GM12873 (cell line): ENCODE results near the gene HNRNPAB.

Experiments
- TF ChIP-seq, protein P1 (sequence below): IDR thresholded peaks from 2 replicates; pipeline ENCODE4 v1.5.1; 2012; ENCODE audit warnings: low read depth, mild to moderate bottlenecking, moderate library complexity, low read length, control low read depth; ENCODE audit not compliant: insufficient read depth; ENCODE audit errors: missing control alignments

HNRNPAB gene

DNA sequence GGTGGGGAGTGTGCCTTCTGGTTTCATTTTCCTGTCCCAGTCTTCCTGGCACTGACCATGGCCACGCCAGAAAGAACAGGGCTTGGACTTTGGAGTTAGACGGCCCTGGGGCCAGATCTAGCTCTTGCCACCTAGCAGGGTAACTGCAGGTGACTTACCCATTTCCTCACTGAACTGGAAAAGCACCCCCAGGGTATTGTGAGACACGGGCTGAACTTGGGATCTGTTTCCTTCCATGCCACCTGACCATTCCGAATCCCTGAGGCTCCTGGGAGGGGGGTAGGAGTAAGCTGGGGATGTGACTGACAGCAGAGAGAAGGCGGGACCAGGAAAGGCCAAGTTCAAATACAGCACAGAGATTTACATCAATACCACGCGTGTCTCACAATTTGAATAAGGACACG, 9.4 kb downstream of the HNRNPAB start:
- TF ChIP-seq, protein P1, sequence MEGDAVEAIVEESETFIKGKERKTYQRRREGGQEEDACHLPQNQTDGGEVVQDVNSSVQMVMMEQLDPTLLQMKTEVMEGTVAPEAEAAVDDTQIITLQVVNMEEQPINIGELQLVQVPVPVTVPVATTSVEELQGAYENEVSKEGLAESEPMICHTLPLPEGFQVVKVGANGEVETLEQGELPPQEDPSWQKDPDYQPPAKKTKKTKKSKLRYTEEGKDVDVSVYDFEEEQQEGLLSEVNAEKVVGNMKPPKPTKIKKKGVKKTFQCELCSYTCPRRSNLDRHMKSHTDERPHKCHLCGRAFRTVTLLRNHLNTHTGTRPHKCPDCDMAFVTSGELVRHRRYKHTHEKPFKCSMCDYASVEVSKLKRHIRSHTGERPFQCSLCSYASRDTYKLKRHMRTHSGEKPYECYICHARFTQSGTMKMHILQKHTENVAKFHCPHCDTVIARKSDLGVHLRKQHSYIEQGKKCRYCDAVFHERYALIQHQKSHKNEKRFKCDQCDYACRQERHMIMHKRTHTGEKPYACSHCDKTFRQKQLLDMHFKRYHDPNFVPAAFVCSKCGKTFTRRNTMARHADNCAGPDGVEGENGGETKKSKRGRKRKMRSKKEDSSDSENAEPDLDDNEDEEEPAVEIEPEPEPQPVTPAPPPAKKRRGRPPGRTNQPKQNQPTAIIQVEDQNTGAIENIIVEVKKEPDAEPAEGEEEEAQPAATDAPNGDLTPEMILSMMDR: no peak

DNA sequence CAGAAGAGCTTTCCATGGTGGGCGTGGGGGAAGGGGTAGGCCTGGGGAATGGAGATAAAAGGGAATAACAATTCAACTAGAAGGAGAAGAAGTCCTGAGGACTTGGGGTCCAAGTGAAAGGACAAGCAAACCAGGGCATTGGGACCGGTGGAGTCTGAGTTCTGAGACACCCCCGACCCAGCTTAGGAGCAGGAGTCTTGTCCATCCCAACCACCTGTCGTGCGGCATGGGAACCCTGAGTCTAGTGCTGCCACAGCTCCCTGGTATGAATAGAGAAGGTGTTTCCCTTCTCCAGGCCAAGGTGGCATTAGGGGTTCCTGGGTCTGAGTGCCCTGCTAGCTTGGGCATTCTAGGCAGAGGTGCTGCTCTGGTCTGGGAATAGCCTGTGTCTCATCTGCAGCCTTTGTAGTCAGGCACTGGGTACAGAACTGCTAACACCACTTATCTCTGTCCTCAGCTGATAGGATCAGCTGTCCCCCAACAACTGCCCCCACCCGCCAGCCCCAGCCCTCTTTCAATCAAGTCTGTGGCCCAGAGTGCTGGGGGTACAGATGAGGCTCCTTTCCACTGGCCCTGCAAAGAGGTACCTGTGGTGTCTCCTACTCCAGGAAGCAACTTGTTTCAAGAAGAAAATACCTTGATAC, 9.9 kb downstream of the HNRNPAB start:
- TF ChIP-seq, protein P1: no peak

DNA sequence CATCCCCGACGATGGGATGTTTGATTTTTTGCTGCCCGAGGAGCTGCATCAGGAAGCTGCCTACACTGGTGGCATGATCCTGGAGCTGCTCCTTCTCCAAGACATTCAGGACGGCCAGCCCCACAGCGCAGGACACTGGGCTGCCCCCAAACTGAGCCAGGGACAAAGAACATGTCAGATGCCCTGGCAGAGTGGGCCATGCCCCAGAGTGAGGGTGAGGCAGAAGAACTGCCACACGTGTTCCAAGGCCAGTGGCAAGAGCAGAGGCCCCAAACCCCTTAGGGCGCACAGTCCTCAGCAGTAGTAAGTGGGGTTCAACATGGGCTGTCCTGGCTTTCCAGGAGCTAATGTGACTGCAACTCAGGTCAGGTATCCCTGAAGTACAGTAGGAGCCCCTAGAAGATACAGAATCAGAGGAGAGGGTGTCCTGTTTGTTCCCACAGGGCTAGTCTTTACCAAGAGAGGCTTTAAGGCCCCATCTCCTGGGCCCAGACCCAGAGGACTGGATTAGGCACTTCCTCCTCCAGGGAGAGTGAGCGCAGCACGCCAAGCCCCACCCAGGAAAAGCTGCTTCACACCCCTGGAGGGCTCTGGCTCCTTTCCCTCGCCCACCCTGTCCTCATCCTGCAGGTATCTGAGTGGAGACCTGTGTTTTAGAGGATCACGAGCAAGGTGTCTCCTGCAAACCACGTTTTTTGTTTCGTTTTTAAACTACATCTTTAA, 11.1 kb downstream of the HNRNPAB start:
- TF ChIP-seq, protein P1: no peak

DNA sequence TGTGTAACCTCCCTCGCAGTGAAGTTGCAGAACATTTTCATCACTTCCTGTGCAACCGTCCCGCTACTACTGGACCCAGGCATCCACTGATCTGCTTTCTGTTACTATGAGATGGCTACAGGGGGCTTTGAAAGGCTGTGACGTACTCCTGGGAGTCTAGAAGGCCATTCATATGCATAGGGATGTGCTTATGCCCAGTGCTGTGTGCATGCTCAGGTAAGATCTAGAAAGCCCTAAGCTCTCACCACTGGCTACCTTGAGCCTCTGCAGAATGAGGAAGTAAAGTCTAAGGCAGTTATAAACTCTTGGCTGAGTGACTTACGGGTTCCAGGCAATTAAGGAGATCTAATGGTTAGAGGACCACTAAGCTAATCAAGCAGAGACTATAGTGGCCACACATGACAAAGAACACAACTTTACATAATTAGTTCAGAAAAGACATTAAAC, 11.8 kb downstream of the HNRNPAB start:
- TF ChIP-seq, protein P1: no peak

DNA sequence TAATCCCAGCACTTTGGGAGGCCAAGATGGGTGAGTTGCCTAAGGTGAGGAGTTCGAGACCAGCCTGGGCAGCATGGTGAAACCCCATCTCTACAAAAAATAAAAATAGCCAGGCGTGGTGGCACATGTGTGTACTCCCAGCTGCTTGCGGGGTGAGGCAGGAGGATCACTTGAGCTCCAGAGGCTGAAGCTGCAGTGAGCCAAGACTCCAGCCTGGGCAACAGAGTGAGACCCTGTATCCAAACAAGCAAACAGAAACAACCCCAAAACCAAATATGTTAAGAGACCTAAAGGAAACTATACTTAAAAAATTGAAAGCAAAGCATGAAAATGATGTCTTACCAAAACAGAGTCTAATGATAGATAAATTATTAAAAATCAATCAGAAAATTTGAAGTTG, 12.4 kb downstream of the HNRNPAB start:
- TF ChIP-seq, protein P1: no peak

DNA sequence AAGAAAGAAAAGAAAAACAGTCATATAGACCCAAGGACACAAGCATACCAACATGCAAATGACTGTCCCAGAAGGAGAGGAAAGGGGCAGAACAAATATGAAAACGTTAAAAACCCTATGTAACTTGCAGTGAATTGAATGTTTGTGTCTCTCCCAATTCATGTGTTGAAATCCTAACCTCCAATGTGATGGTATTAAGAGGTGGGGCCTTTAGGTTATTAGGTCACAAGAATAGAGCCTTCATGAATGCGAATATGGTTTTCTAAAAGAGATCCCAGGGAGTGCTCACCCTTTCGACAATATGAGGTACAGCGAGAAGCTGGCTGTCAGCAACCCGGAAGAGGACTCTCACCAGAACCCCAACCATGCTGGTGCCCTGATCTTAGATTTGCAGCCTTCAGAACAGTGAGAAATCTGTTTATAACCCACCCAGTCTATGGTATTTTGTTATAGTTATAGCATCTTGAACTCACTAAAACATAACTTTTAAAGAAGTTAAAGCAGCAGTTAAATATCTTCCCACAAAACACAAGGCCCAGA, 14.0 kb downstream of the HNRNPAB start:
- TF ChIP-seq, protein P1: no peak

DNA sequence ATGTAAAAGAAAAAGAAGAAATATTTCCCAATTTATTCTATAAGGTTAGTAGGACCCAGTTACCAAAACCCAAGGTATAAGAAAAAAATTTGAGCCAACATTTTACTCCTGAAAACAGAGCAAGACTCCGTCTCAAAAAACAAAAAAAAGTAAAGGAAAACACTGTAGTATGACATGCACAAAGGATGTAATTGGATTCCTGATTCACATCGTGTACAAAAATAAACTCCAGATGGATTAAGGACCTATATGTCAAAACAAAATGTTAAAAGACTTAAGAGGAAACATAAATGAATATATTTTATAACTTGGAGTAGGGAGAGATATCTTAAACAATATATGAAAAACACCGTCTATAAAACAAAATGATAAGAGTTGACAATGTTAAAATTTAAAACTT, 14.5 kb downstream of the HNRNPAB start:
- TF ChIP-seq, protein P1: no peak
